Activated CD4-positive, alpha-beta T cell treated with anti-CD3 and anti-CD28 coated beads for 36 hours (primary cell): Measurements from ENCODE around the gene ITGB6. TPM values are rescaled to one million over a fixed set of nuclear protein-coding genes. Genes with fewer than 3 reads are reported as not detected.

ENCODE experiments used
- ATAC-seq: fragments of 200-7000 bp; cut with Tn5 transposase; one replicate; pipeline ENCODE4 v1.10.0; 2021; ENCODE audit warnings: mild to moderate bottlenecking, moderate library complexity
- CTCF ChIA-PET: fragments of 350-600 bp; sonication (Branson Sonifier 250); formaldehyde crosslinking; loops from one replicate; lab custom pipeline; 2021; ENCODE audit warnings: antibody characterized with exemption; lab: Charles Lee
- POLR2A ChIA-PET: fragments of 350-600 bp; sonication (Branson Sonifier 250); formaldehyde crosslinking; loops from one replicate; lab custom pipeline; 2021; ENCODE audit warnings: antibody characterized with exemption, inconsistent platforms; lab: Charles Lee
- DNase-seq: peaks from one replicate; pipeline ENCODE4 v3.0.0-alpha.2; 2020
- H3K27ac Mint-ChIP-seq: one replicate; pipeline ENCODE4 v1.8.0; 2021; ENCODE audit warnings: mixed read lengths
- H3K27me3 Mint-ChIP-seq: one replicate; pipeline ENCODE4 v1.8.0; 2021; ENCODE audit warnings: mixed read lengths
- H3K36me3 Mint-ChIP-seq: one replicate; pipeline ENCODE4 v1.8.0; 2021; ENCODE audit warnings: low read depth, mixed read lengths
- H3K4me1 Mint-ChIP-seq: one replicate; pipeline ENCODE4 v1.8.0; 2021; ENCODE audit warnings: mixed read lengths
- H3K4me3 Mint-ChIP-seq: one replicate; pipeline ENCODE4 v1.8.0; 2021; ENCODE audit warnings: mild to moderate bottlenecking, moderate library complexity, mixed read lengths
- H3K9me3 Mint-ChIP-seq: one replicate; pipeline ENCODE4 v1.8.0; 2021; ENCODE audit warnings: low read depth, mixed read lengths
- intact Hi-C, 2 experiments: fragments of 100-400 bp; cut with DNase I in 1 of 2; cut with micrococcal nuclease in 1 of 2; formaldehyde crosslinking; loops; one replicate each; pipeline versions ENCODE4 v1.14.2 to v1.15.1; 2022 to 2024; cut with DNase I, micrococcal nuclease
- total RNA-seq, 2 experiments: library from RNA; stranded (reverse); gene quantifications; one replicate each; pipeline ENCODE4 v1.2.3, GENCODE V29; 2021

ITGB6 gene
- total RNA-seq, 2 experiments from 2014 or later = not detected

- Mint-ChIP-seq H3K4me1 (peaks cover 16% of the 10 kb centered on the region), H3K27ac (no peak overlapping the region), H3K36me3 (no peaks in the 10 kb centered on the region), H3K9me3 (peaks cover 1% of the 10 kb centered on the region), H3K27me3 (no peaks in the 10 kb centered on the region), H3K4me3 (no peak overlapping the region)
- ChIA-PET POLR2A (interaction anchor here (0.6 kb wide), 2 partner anchors 18 to 227 kb away, joined by 3 to 8 read pairs; no protein-coding TSS in a partner anchor), CTCF (interaction anchor here (0.5 to 1.4 kb wide), 5 partner anchors 11 to 1043 kb away, joined by 3 to 4 read pairs (median 3); no protein-coding TSS in a partner anchor)
- DNase-seq (no peak), ATAC-seq (no peak)
- intact Hi-C loops = no loop called here
Observed at GRCh38 chr2:160180172-160180571, 19.9 kb downstream of the ITGB6 start.

GRCh38 chr2:160175169-160176134, 24.6 kb downstream of the ITGB6 start:
- POLR2A ChIA-PET = no interaction called here
- Mint-ChIP-seq H3K4me1 (no peaks in the 10 kb centered on the region), H3K27me3 (peaks cover 2% of the 10 kb centered on the region), H3K36me3 (no peaks in the 10 kb centered on the region), H3K9me3 (no peaks in the 10 kb centered on the region), H3K4me3 (no peak overlapping the region), H3K27ac (no peak overlapping the region)
- CTCF ChIA-PET = interaction anchor here (0.6 kb wide), 1 partner anchor 895 kb away, joined by 3 read pairs; no protein-coding TSS in a partner anchor
- no peak for DNase-seq
- intact Hi-C loops = no loop called here
- ATAC-seq = no peak

- H3K9me3 Mint-ChIP-seq = no peaks in the 10 kb centered on the region
- H3K27me3 Mint-ChIP-seq = peaks cover 2% of the 10 kb centered on the region
- CTCF ChIA-PET = interaction anchor here (1.5 kb wide), 1 partner anchor 43 kb away, joined by 3 read pairs; no protein-coding TSS in a partner anchor
- intact Hi-C loops = no loop called here
- no peak overlapping the region for H3K27ac Mint-ChIP-seq
- H3K36me3 Mint-ChIP-seq = no peaks in the 10 kb centered on the region
- no peak overlapping the region for H3K4me3 Mint-ChIP-seq
- H3K4me1 Mint-ChIP-seq = no peaks in the 10 kb centered on the region
- DNase-seq (no peak), ATAC-seq (no peak)
- POLR2A ChIA-PET = no interaction called here
Observed at GRCh38 chr2:160174322-160174721, 25.8 kb downstream of the ITGB6 start.

- H3K27me3 Mint-ChIP-seq = peaks cover 2% of the 10 kb centered on the region
- no peak overlapping the region for H3K4me3 Mint-ChIP-seq
- POLR2A ChIA-PET = no interaction called here
- no peaks in the 10 kb centered on the region for H3K9me3 Mint-ChIP-seq
- CTCF ChIA-PET = interaction anchor here (1.5 kb wide), 1 partner anchor 40 kb away, joined by 3 read pairs; no protein-coding TSS in a partner anchor
- DNase-seq (no peak), ATAC-seq (no peak)
- no peaks in the 10 kb centered on the region for H3K36me3 Mint-ChIP-seq
- intact Hi-C loops = loop anchor here in 1 of 2 experiments (1.0 kb wide), 1 partner anchor 15 kb away; no protein-coding TSS in a partner anchor
- no peak overlapping the region for H3K27ac Mint-ChIP-seq
- no peaks in the 10 kb centered on the region for H3K4me1 Mint-ChIP-seq
Observed at GRCh38 chr2:160169988-160170387, 30.1 kb downstream of the ITGB6 start.

- ChIA-PET CTCF (interaction anchor here (1.5 kb wide), 1 partner anchor 41 kb away, joined by 3 read pairs; no protein-coding TSS in a partner anchor), POLR2A (no interaction called here)
- intact Hi-C loops = loop anchor here in 1 of 2 experiments (1.0 kb wide), 1 partner anchor 14 kb away; no protein-coding TSS in a partner anchor
- no peaks in the 10 kb centered on the region for H3K4me1 Mint-ChIP-seq
- H3K9me3 Mint-ChIP-seq = no peaks in the 10 kb centered on the region
- H3K27me3 Mint-ChIP-seq = peaks cover 2% of the 10 kb centered on the region
- no peaks in the 10 kb centered on the region for H3K36me3 Mint-ChIP-seq
- ATAC-seq (no peak), DNase-seq (no peak)
- H3K4me3 Mint-ChIP-seq = no peak overlapping the region
- no peak overlapping the region for H3K27ac Mint-ChIP-seq
Observed at GRCh38 chr2:160169471-160169870, 30.6 kb downstream of the ITGB6 start.

GRCh38 chr2:160168878-160169277, 31.2 kb downstream of the ITGB6 start:
- H3K27ac Mint-ChIP-seq = no peak overlapping the region
- H3K9me3 Mint-ChIP-seq = no peaks in the 10 kb centered on the region
- H3K4me1 Mint-ChIP-seq = no peaks in the 10 kb centered on the region
- intact Hi-C loops = loop anchor here in 1 of 2 experiments (1.0 kb wide), 1 partner anchor 14 kb away; no protein-coding TSS in a partner anchor
- DNase-seq = no peak
- peaks cover 2% of the 10 kb centered on the region for H3K27me3 Mint-ChIP-seq
- no peak for ATAC-seq
- H3K4me3 Mint-ChIP-seq = no peak overlapping the region
- ChIA-PET CTCF (no interaction called here), POLR2A (no interaction called here)
- no peaks in the 10 kb centered on the region for H3K36me3 Mint-ChIP-seq

- Mint-ChIP-seq H3K4me3 (no peak overlapping the region), H3K36me3 (no peaks in the 10 kb centered on the region), H3K9me3 (no peaks in the 10 kb centered on the region), H3K27me3 (no peaks in the 10 kb centered on the region), H3K4me1 (no peaks in the 10 kb centered on the region), H3K27ac (no peak overlapping the region)
- CTCF ChIA-PET = no interaction called here
- ATAC-seq (no peak), DNase-seq (no peak)
- intact Hi-C loops = no loop called here
- POLR2A ChIA-PET = no interaction called here
Observed at GRCh38 chr2:160167089-160167740, 32.9 kb downstream of the ITGB6 start.

GRCh38 chr2:160165996-160166395, 34.1 kb downstream of the ITGB6 start:
- ATAC-seq (no peak), DNase-seq (no peak)
- intact Hi-C loops = no loop called here
- Mint-ChIP-seq H3K27ac (no peak overlapping the region), H3K4me3 (no peak overlapping the region), H3K4me1 (no peaks in the 10 kb centered on the region), H3K27me3 (no peaks in the 10 kb centered on the region), H3K36me3 (no peaks in the 10 kb centered on the region), H3K9me3 (no peaks in the 10 kb centered on the region)
- ChIA-PET CTCF (no interaction called here), POLR2A (no interaction called here)

GRCh38 chr2:160165081-160165480, 35.0 kb downstream of the ITGB6 start:
- H3K27ac Mint-ChIP-seq = no peak overlapping the region
- CTCF ChIA-PET = interaction anchor here (0.6 kb wide), 1 partner anchor 195 kb away, joined by 4 read pairs; no protein-coding TSS in a partner anchor

GRCh38 chr2:160157861-160158829, 41.9 kb downstream of the ITGB6 start:
- ChIA-PET CTCF (interaction anchor here (1.2 kb wide), 1 partner anchor 112 kb away, joined by 3 read pairs; no protein-coding TSS in a partner anchor), POLR2A (interaction anchor here (0.6 kb wide), 1 partner anchor 156 kb away, joined by 4 read pairs; no protein-coding TSS in a partner anchor)
- intact Hi-C loops = no loop called here
- DNase-seq (no peak), ATAC-seq (no peak)
- no peaks in the 10 kb centered on the region for H3K9me3 Mint-ChIP-seq
- H3K4me3 Mint-ChIP-seq = no peak overlapping the region
- H3K4me1 Mint-ChIP-seq = no peaks in the 10 kb centered on the region
- no peaks in the 10 kb centered on the region for H3K27me3 Mint-ChIP-seq
- no peaks in the 10 kb centered on the region for H3K36me3 Mint-ChIP-seq
- H3K27ac Mint-ChIP-seq = no peak overlapping the region

More at GRCh38 chr2:160165081-160165480, 35.0 kb downstream of the ITGB6 start:
- Mint-ChIP-seq H3K4me3 (no peak overlapping the region), H3K36me3 (no peaks in the 10 kb centered on the region), H3K4me1 (no peaks in the 10 kb centered on the region), H3K27me3 (no peaks in the 10 kb centered on the region), H3K9me3 (no peaks in the 10 kb centered on the region)
- no peak for DNase-seq
- intact Hi-C loops = no loop called here
- POLR2A ChIA-PET = no interaction called here
- ATAC-seq = no peak
